Nephron (organoid): ENCODE data around the gene CCL14.

ENCODE experiments used
- H3K27ac Mint-ChIP-seq, 3 experiments: 2 replicates each; pipeline ENCODE4 v1.8.0; 2020; ENCODE audit warnings: mixed read lengths in 3 of 3, mild to moderate bottlenecking in 2 of 3, moderate library complexity in 1 of 3
- H3K27me3 Mint-ChIP-seq: 2 replicates; pipeline ENCODE4 v1.8.0; 2021; ENCODE audit warnings: low read depth, mild to moderate bottlenecking, moderate library complexity, mixed read lengths
- H3K36me3 Mint-ChIP-seq: 2 replicates; pipeline ENCODE4 v1.8.0; 2020; ENCODE audit warnings: low read depth, mixed read lengths
- H3K4me1 Mint-ChIP-seq: 2 replicates; pipeline ENCODE4 v1.8.0; 2020; ENCODE audit warnings: mixed read lengths
- H3K4me3 Mint-ChIP-seq, 3 experiments: 2 replicates each; pipeline ENCODE4 v1.8.0; 2020; ENCODE audit warnings: mild to moderate bottlenecking in 3 of 3, mixed read lengths in 3 of 3, moderate library complexity in 2 of 3
- H3K9me3 Mint-ChIP-seq: 2 replicates; pipeline ENCODE4 v1.8.0; 2020; ENCODE audit warnings: mixed read lengths
- CTCF ChIP-seq, 3 experiments: fragments of 200-600 bp; sonication (generic); IDR thresholded peaks; one replicate each; pipeline ENCODE4 v1.5.0; 2021; ENCODE audit warnings: antibody characterized with exemption in 3 of 3; ENCODE audit not compliant: unreplicated experiment in 3 of 3

The CCL14 gene

DNA sequence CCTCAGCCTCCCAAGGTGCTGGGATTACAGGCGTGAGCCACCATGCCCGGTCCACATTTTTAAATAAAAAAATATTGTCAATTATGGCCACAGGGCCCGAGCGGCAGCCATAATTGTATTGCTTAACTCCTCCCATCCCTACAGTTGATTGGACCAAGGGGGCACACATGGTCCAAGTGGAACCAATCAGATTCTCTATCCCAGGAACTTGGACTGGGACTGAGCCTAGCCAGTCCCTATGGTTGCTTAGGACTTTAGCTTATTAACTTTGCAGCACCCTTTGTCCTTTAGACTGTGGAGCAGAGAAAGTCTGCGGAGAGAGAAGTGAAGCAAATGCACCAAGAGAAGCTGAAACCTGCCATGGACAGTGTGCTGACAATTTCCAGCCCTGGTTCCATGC, 50.5 kb downstream of the CCL14 start:
- H3K9me3 Mint-ChIP-seq, result no peaks in the 10 kb centered on the region
- H3K4me3 Mint-ChIP-seq, result no peak overlapping the region
- no peaks in the 10 kb centered on the region for H3K27me3 Mint-ChIP-seq
- no peak for TF ChIP-seq CTCF (IDR thresholded peaks at IDR 0.05; ENCODE audit: unreplicated experiment in 3 of 3)
- H3K36me3 Mint-ChIP-seq, result no peaks in the 10 kb centered on the region
- H3K4me1 Mint-ChIP-seq, result peaks cover 21% of the 10 kb centered on the region
- peak overlapping the region in 1 of 3 experiments; percentile 45 for H3K27ac Mint-ChIP-seq

GRCh38 chr17:35934760-35935159, 51.8 kb downstream of the CCL14 start:
- no peaks in the 10 kb centered on the region for H3K36me3 Mint-ChIP-seq
- H3K4me1 Mint-ChIP-seq, result peaks cover 30% of the 10 kb centered on the region
- H3K9me3 Mint-ChIP-seq, result no peaks in the 10 kb centered on the region
- H3K27me3 Mint-ChIP-seq, result peaks cover 3% of the 10 kb centered on the region
- H3K4me3 Mint-ChIP-seq, result no peak overlapping the region
- no peak for TF ChIP-seq CTCF (IDR thresholded peaks at IDR 0.05; ENCODE audit: unreplicated experiment in 3 of 3)
- H3K27ac Mint-ChIP-seq, result peak overlapping the region in 2 of 3 experiments; percentile 36 to 38
